Stimulated activated CD8-positive, alpha-beta memory T cell treated with anti-CD3 and anti-CD28 coated beads, Interleukin-15, amount 100 ng/mL, for 48 hours (primary cell): ENCODE results near the gene LGR6.
"Not testable (repeated sequence)": the region's sequence is repeated elsewhere in the genome, so short reads cannot be mapped to it uniquely, and the experiment has no call there.

ENCODE experiments used
- DNase-seq, 2 donors: peaks; one replicate each; pipeline ENCODE4 v3.0.0-alpha.2; 2020; ENCODE audit warnings: low read depth in 2 of 2

LGR6 gene

GRCh38 chr1:202240226-202240625 is 46.6 kb downstream of the LGR6 start:
- DNase-seq, result not testable (repeated sequence)

- no peak for DNase-seq
These were observed 47.4 kb downstream of the LGR6 start for GRCh38 chr1:202240956-202241355.

GRCh38 chr1:202241376-202242079 is 47.9 kb downstream of the LGR6 start:
- no peak for DNase-seq

GRCh38 chr1:202242080-202242419 is 48.5 kb downstream of the LGR6 start:
- no peak for DNase-seq

- no peak for DNase-seq
These were observed 49.4 kb downstream of the LGR6 start for GRCh38 chr1:202243006-202243405.

GRCh38 chr1:202244841-202245261 is 51.3 kb downstream of the LGR6 start:
- no peak for DNase-seq

- DNase-seq, result no peak
These were observed 51.8 kb downstream of the LGR6 start for GRCh38 chr1:202245391-202245790.

- DNase-seq, result no peak
These were observed 53.5 kb downstream of the LGR6 start for GRCh38 chr1:202247104-202247503.

GRCh38 chr1:202247837-202248795 is 54.5 kb downstream of the LGR6 start:
- no peak for DNase-seq

- no peak for DNase-seq
These were observed 55.3 kb downstream of the LGR6 start for GRCh38 chr1:202248861-202249260.

GRCh38 chr1:202249436-202249835 is 55.8 kb downstream of the LGR6 start:
- no peak for DNase-seq

GRCh38 chr1:202249846-202250245 is 56.2 kb downstream of the LGR6 start:
- DNase-seq, result no peak

- DNase-seq, result no peak
These were observed 57.4 kb downstream of the LGR6 start for GRCh38 chr1:202250982-202251381.

GRCh38 chr1:202251424-202252256 is 58.0 kb downstream of the LGR6 start:
- no peak for DNase-seq

GRCh38 chr1:202252271-202252670 is 58.7 kb downstream of the LGR6 start:
- DNase-seq, result no peak

- DNase-seq, result no peak
These were observed 61.1 kb downstream of the LGR6 start for GRCh38 chr1:202254454-202255252.

GRCh38 chr1:202255343-202255742 is 61.7 kb downstream of the LGR6 start:
- no peak for DNase-seq

GRCh38 chr1:202259705-202260104 is 66.1 kb downstream of the LGR6 start:
- DNase-seq, result no peak

GRCh38 chr1:202261209-202261958 is 67.8 kb downstream of the LGR6 start:
- not testable (repeated sequence) for DNase-seq

GRCh38 chr1:202263628-202264027 is 70.0 kb downstream of the LGR6 start:
- DNase-seq, result no peak

GRCh38 chr1:202264300-202264699 is 70.7 kb downstream of the LGR6 start:
- no peak for DNase-seq
